Activated CD8-positive, alpha-beta memory T cell treated with anti-CD3 and anti-CD28 coated beads, Interleukin-2, amount 50 U/mL, for 24 hours (primary cell): ENCODE results near the gene SFT2D2.
"Not testable (repeated sequence)": the region's sequence is repeated elsewhere in the genome, so short reads cannot be mapped to it uniquely, and the experiment has no call there.

Experiments
- DNase-seq: peaks from one replicate; pipeline ENCODE4 v3.0.0-alpha.2; 2020; ENCODE audit errors: extremely low read depth

The SFT2D2 gene

GRCh38 chr1:168225476-168226190 is at the start of gene SFT2D2:
Gene SFT2D2, plus strand, starts transcription at chr1:168226004. Its CDS starts 76 bp downstream, at chr1:168226080.
- peak; percentile 41 for DNase-seq

- no peak for DNase-seq
Observed at GRCh38 chr1:168178227-168178637, 47.6 kb upstream of the SFT2D2 start.

GRCh38 chr1:168178638-168179437 is 47.0 kb upstream of the SFT2D2 start, which contains the start of gene TIPRL:
Gene TIPRL, plus strand, starts transcription at chr1:168178962. Its CDS starts 116 bp downstream, at chr1:168179078.
- DNase-seq = peak; percentile 86

- no peak for DNase-seq
Observed at GRCh38 chr1:168179438-168180147, 46.2 kb upstream of the SFT2D2 start.

GRCh38 chr1:168180148-168180524 is 45.7 kb upstream of the SFT2D2 start:
- DNase-seq = no peak

GRCh38 chr1:168181063-168181720 is 44.6 kb upstream of the SFT2D2 start:
- DNase-seq = not testable (repeated sequence)

- DNase-seq = no peak
Observed at GRCh38 chr1:168187177-168187576, 38.6 kb upstream of the SFT2D2 start.

- DNase-seq = no peak
Observed at GRCh38 chr1:168190403-168190802, 35.4 kb upstream of the SFT2D2 start.

- DNase-seq = no peak
Observed at GRCh38 chr1:168195199-168196135, 30.3 kb upstream of the SFT2D2 start.

GRCh38 chr1:168199056-168199455 is 26.7 kb upstream of the SFT2D2 start:
- DNase-seq = no peak

- no peak for DNase-seq
Observed at GRCh38 chr1:168202941-168203654, 22.7 kb upstream of the SFT2D2 start.

- no peak for DNase-seq
Observed at GRCh38 chr1:168206111-168206510, 19.7 kb upstream of the SFT2D2 start.

- not testable (repeated sequence) for DNase-seq
Observed at GRCh38 chr1:168207673-168208072, 18.1 kb upstream of the SFT2D2 start.

GRCh38 chr1:168210312-168210711 is 15.5 kb upstream of the SFT2D2 start:
- no peak for DNase-seq

GRCh38 chr1:168213349-168213748 is 12.5 kb upstream of the SFT2D2 start:
- no peak for DNase-seq

- no peak for DNase-seq
Observed at GRCh38 chr1:168216171-168216570, 9.6 kb upstream of the SFT2D2 start.

GRCh38 chr1:168217664-168218063 is 8.1 kb upstream of the SFT2D2 start:
- no peak for DNase-seq

- DNase-seq = no peak
Observed at GRCh38 chr1:168218658-168219057, 7.1 kb upstream of the SFT2D2 start.

- DNase-seq = no peak
Observed at GRCh38 chr1:168220470-168220871, 5.3 kb upstream of the SFT2D2 start.

- DNase-seq = no peak
Observed at GRCh38 chr1:168221275-168221674, 4.5 kb upstream of the SFT2D2 start.
